Measurements from ENCODE around the gene TCEAL4.

DNA sequence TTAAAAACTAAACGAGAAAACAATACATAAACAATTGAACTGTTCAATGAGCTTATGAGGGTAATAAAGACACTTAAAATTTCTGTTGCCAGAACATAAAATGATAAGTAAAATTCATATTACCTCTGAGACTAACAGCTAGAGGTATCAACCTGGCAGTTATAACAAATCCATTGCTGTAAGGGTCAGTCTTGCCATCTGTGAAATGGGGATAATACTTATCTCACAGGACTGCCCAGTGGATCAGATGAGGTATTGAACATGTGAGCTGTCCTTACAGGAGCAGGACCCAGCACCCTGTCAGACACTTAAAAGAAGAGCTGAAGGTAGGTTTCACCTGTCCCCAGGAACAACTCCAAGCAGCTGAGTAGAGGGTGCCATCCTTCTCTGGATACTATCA, 25.0 kb downstream of the TCEAL4 start:
- TF ChIP-seq CTCF (optimal IDR thresholded peaks at IDR 0.05 in 1 of 3, IDR thresholded peaks at IDR 0.05 in 1 of 3, conservative IDR thresholded peaks at IDR 0.05 in 1 of 3; ENCODE audit: extremely low read depth in 1 of 3, insufficient read depth in 2 of 3, low read length in 3 of 3) (no peak), EZH2 (IDR thresholded peaks at IDR 0.05; ENCODE audit: low read length) (no peak)

Measured in keratinocyte (primary cell).